ENCODE data around the gene SYT1.
A peak's percentile ranks its signal among the peaks of the same experiment; 100 is the strongest.

The SYT1 gene

GRCh38 chr12:78898416-78898815 lies 33.8 kb downstream of the SYT1 start:
- no peak for DNase-seq

DNA sequence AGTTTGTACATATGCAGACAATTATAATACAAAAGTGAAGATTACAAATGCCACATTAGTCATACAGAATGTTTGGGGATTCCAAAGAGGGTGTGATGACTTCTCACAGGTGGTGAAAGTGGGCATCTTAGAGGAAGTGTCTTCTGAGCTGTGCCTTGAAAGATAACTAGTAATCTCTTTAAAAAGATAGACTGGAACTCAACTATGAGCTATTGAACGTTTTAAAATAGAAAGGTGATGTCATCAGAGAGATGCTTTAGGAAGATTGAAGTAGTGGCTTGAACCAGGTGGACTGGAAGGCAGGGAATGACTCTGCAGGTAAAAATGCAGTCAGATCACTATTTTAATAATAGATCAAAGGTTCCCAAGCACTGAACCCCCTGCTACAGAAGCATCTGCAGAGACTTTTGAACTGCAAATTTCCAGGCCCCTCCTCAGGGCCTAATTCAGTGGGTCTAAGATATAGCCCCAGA lies 50.3 kb downstream of the SYT1 start:
- no peak for DNase-seq

DNA sequence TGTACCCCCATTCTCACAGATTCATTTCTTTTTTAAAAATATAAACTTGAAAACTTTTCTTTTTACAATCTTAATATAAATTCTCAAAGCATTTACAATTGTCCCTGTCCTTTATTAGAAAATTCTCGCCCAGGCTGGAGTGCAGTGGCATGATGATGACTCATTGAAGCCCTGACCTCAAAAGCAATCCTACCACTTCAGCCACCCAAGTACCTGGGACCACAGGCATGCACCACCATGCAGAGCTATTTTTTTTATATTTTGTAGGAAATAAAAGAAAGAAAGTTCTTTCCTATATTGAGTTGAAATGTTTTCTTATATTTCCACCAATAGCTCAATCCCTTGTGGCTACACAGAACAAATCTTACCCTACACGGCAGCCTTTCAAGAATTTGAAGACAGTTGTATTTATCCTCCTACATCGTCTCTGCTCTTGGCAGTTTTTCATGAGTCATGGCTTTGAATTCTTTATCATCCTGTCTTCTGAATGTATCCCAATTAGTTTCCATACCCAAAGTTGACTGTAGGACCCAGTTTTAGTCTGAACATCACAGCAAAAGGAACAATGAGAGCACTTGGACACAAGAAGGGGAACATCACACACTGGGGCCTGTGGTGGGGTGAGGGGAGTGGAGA lies 52.4 kb downstream of the SYT1 start:
- DNase-seq, result peak; percentile 49

GRCh38 chr12:78917513-78917912 lies 52.9 kb downstream of the SYT1 start:
- no peak for DNase-seq

DNA sequence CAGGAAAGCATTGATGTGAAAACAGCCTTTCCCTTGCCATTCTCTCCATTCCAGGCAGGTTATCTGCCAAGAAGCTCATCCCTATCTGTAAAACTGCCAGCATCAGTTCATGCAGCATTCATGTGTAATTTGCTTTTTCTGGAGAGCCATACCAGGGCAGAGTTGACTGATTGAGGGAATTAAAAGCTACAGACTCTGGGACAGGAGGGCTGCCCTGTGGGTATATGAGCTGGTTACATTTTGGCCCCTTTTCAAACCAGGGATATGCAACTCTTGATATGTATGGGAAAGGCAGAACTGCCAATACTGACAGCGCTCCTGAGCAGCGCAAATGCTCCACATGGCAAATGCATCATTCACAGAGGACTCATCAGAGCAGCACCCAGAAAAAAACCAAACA lies 53.7 kb downstream of the SYT1 start:
- DNase-seq, result no peak

- DNase-seq, result peak; percentile 44
These were observed 63.9 kb downstream of the SYT1 start for GRCh38 chr12:78928200-78929074.

GRCh38 chr12:78929075-78929418 lies 64.5 kb downstream of the SYT1 start:
- no peak for DNase-seq

DNA sequence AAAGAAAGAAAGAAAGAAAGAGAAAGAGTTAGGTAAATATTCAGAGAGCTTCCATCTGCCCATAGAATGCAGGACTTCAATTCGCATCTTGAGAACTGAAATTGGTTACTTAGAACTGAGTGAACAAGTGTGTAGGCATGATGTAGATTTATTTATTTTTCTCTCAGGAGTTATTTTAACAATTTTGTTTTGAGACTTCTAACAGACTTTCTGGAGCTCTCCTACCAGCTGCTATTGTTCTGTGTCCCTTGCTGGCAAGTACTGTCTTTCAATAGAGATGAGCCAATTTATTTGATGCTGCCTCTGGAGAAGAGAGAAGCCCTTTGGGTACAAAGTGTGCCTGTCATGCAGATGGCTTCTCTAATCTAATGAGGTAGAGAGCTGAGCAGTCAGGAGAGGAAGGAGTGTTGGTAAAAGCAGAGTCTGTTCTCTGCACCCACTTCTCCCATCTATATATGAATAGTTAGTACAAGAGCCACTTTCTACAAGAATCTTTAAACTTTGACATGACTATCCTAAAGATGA lies 67.0 kb downstream of the SYT1 start:
- no peak for DNase-seq

- no peak for DNase-seq
These were observed 68.4 kb downstream of the SYT1 start for GRCh38 chr12:78933014-78933413.

DNA sequence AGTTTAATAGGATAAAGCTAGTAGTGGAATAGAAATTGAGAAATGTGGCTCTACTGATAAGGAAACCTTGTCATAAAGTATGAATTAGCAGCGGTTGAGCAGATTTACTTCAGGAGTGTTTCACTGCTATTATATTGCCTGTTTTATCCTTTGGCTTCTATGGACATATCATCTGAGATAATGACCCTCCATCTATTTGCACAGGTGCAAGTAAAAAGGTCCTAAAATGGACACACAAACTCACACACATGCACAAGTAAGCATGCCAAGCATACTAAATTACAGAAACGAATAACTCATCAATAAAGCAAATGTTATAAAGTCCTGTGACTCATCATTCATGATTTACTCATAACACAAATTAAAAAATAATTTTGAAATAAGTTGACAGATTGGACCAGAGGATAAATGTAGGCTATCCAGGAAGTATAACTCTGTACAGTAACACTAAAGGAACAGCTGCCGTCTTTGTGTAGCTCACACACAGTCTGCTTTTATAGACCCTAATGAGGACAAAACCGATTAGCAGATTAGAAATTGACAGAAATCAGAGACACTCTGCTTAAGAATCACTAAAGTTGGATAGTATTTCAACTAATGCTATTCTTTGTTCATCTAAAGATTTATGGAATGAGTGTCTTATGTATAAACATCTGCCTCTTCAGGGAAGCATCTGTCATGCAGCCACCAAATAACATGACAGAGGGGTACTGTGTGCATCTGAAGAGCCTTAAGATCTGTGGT lies 73.9 kb downstream of the SYT1 start:
- DNase-seq, result no peak

GRCh38 chr12:78949532-78949931 lies 85.0 kb downstream of the SYT1 start:
- no peak for DNase-seq

- peak; percentile 3 for DNase-seq
These were observed 87.4 kb downstream of the SYT1 start for GRCh38 chr12:78951803-78952551.

DNA sequence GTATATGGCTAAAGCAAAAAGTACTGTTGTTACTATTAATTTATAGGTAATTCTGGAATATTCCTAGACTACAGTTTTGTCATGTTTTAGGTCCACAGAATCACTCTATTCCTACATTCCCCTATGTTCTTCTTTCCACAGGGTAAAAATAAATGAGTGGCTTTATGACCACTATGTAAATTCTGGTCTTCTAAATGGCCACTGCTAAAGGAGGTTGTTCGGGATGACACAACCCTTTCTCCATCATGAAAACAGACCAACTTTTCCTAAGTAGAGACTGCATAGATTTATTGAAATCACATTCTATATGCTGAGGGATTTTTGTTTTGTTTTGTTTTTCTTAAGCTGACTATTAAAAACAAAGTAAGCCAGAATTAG lies 88.0 kb downstream of the SYT1 start:
- no peak for DNase-seq

GRCh38 chr12:78958941-78959340 lies 94.4 kb downstream of the SYT1 start:
- DNase-seq, result no peak

GRCh38 chr12:78959556-78959955 lies 95.0 kb downstream of the SYT1 start:
- no peak for DNase-seq

- no peak for DNase-seq
These were observed 96.6 kb downstream of the SYT1 start for GRCh38 chr12:78961171-78961570.

DNA sequence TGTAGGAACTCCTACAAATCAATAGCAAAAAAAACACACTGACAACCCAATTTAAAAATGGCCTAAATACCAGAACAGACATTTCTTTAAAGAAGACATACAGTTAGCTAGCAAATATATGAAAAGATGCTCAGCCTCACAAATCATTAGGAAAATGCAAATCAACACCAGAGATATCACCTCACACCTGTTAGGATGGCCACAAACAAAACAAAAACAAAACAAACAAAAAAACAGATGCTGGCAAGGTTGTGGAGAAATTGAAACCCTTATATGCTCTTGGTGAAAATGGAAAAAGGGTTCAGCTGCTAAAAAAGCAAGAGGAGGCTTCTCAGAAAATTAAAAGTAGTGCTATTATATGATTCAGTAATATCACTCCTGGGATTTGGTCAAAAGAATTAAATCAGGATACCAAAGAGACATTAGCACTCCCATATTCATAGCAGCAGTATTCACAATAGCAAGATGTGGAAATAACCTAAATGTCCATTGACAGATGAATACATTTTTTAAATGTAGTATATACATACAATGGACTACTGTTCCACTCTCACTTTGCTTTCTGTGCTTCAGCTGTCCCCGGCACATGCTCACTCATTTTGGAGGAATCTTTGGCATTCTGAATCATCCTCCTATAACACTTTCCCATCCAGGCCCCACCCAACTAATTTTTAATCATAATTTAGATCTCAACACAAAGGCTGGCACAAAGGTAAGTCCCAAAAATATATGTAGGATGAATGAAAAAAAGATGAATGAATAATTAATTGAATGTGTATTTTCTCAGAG lies 99.1 kb downstream of the SYT1 start:
- DNase-seq, result peak; percentile 60

GRCh38 chr12:78964521-78964920 lies 99.9 kb downstream of the SYT1 start:
- DNase-seq, result no peak

DNA sequence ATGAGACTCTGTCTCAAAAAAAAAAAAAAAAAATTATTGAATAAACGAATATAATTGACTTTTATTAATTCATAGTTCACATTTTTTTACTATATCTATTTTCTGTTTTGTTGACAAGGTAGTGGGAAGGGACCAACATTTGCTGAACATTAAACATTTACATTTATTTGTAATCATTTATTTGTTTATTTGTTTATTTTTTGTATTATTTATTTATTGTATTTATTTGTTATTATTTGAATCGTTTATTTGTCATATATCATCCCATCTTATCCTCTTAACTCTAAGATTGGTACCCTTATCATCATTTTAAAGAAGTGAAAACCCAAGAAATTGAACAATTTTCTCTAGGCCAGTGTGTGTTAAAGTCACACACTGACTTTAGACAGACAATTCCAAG lies 101.5 kb downstream of the SYT1 start:
- no peak for DNase-seq

- no peak for DNase-seq
These were observed 102.4 kb downstream of the SYT1 start for GRCh38 chr12:78966926-78967325.

DNA sequence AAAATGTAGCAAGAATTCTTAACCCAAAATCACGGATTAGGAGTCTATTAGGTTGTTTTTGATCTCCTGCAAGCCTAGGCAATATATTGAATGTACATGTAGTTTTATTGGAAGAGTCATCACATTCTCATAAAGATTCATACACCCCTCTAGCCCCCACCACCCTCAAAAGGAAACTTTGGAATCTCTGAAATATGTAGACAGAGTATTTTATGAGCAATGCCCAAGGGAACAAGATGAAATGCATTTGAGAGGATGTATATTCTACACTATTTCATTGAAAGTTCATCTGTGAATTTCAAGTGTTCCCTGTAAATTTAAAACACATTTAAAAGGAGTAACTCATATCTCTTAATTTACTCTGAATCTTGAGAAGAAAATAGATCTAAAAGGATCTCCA lies 103.7 kb downstream of the SYT1 start:
- DNase-seq, result no peak

- DNase-seq, result peak; percentile 27
These were observed 105.5 kb downstream of the SYT1 start for GRCh38 chr12:78970041-78970440.

Measured in EL (cell line).